K562 (cell line): ENCODE measurements around the gene EVI2B. TPM values are rescaled to one million over a fixed set of nuclear protein-coding genes. Genes with fewer than 3 reads are reported as not detected.

Experiments used
- BCLAF1 ChIP-seq, 2 experiments: fragments of 450-650 bp in 1 of 2; IDR thresholded peaks; 2 replicates each; pipeline ENCODE4 v1.6.1; 2011 to 2017; ENCODE audit warnings: low read depth in 2 of 2, antibody characterized with exemption in 1 of 2, borderline replicate concordance in 1 of 2, low read length in 1 of 2, mild to moderate bottlenecking in 1 of 2, mixed read lengths in 1 of 2; ENCODE audit not compliant: control insufficient read depth in 1 of 2
- FOSL1 ChIP-seq: fragments of 200-800 bp; sonication (Bioruptor generic); conservative IDR thresholded peaks from 2 replicates; pipeline ENCODE4 v1.6.1; 2016; ENCODE audit warnings: missing genetic modification characterization, missing compliant biosample characterization
- HMG20B ChIP-seq: fragments of 250-450 bp; sonication (Bioruptor Pico); IDR thresholded peaks from 2 replicates; pipeline ENCODE4 v1.5.0; 2021; ENCODE audit warnings: mild to moderate bottlenecking
- MLLT1 ChIP-seq, 2 experiments: fragments of 450-650 bp; IDR thresholded peaks; 2 replicates each; pipeline ENCODE4 v1.6.1; 2016
- RBM34 ChIP-seq: fragments of 200-400 bp; formaldehyde crosslinking; IDR thresholded peaks from 2 replicates; pipeline ENCODE4 v1.6.1; 2018; ENCODE audit warnings: low read length, borderline replicate concordance; ENCODE audit not compliant: insufficient read depth
- TCF3 ChIP-seq: sonication (generic); formaldehyde crosslinking; IDR thresholded peaks from 2 replicates; pipeline ENCODE4 v1.4.0; 2020; ENCODE audit warnings: mild to moderate bottlenecking, missing genetic modification reagents
- ZFP30 ChIP-seq: fragments of 250-450 bp; sonication (Bioruptor Pico); IDR thresholded peaks from 2 replicates; pipeline ENCODE4 v1.8.0; 2022; ENCODE audit warnings: moderate library complexity, mild to moderate bottlenecking, inconsistent platforms, borderline replicate concordance
- ZNF79 ChIP-seq: fragments of 250-450 bp; sonication (Bioruptor Pico); IDR thresholded peaks from 2 replicates; pipeline ENCODE4 v1.4.0; 2020; ENCODE audit warnings: low read depth, mild to moderate bottlenecking, moderate library complexity
- polyA plus RNA-seq, 8 experiments: library from polyadenylated mRNA; depleted of rRNA in 4 of 8; stranded (reverse) in 5 of 8; unstranded in 3 of 8; fragments of >200 nt; fragmentation: Nextera tagmentation in 2 of 8; fragmentation: Illumina TruSeq in 1 of 8; extraction: Ambion mirVana in 2 of 8; extraction: Trizol in 1 of 8; gene quantifications; 2 replicates each; pipeline versions ENCODE4 v1.2.1 to v1.2.3, GENCODE V29; 2011 to 2014; ENCODE audit warnings: inconsistent platforms in 1 of 8, missing spikeins in 1 of 8
- total RNA-seq, 7 experiments: library from RNA; depleted of rRNA in 6 of 7; stranded (reverse); fragments of >200 nt in 6 of 7; fragmentation: Illumina TruSeq in 2 of 7; extraction: Trizol in 2 of 7; gene quantifications; 2 replicates each; pipeline versions ENCODE4 v1.2.1 to v1.2.3, GENCODE V29; 2011 to 2021; ENCODE audit warnings: low replicate concordance in 1 of 7

Gene EVI2B
- total and polyA plus RNA-seq, 9 of the 15 experiments (the other 6 are each of a cell fraction or from before 2014, with no cell fraction given), result 0.54 to 8.0 (median 2.5) TPM

- TF ChIP-seq BCLAF1 (IDR thresholded peaks at IDR 0.05; ENCODE audit: borderline replicate concordance in 1 of 2, control insufficient read depth in 1 of 2, low read depth in 2 of 2, low read length in 1 of 2) (no peak), ZNF79 (CRISPR knock-in tag) (no peak), HMG20B (no peak), ZFP30 (CRISPR knock-in tag) (no peak), MLLT1 (IDR thresholded peaks at IDR 0.05) (no peak), FOSL1 (tag) (no peak), TCF3 (CRISPR knock-in tag) (no peak), RBM34 (no peak)
Measured at GRCh38 chr17:31266042-31266441, 47.8 kb downstream of the EVI2B start (continued).
